IPS-20b (cell line): Measurements from ENCODE around the gene LMAN2.

Experiments
- H3K27ac ChIP-seq: one replicate; pipeline ENCODE4 v1.5.1; 2013; ENCODE audit warnings: low read length
- H3K27me3 ChIP-seq: 2 replicates; pipeline ENCODE4 v1.6.1; 2013; ENCODE audit warnings: mild to moderate bottlenecking, low read length, inconsistent platforms; ENCODE audit not compliant: insufficient read depth
- H3K36me3 ChIP-seq: 2 replicates; pipeline ENCODE4 v1.6.1; 2013; ENCODE audit warnings: low read depth, mild to moderate bottlenecking, inconsistent platforms, low read length, moderate library complexity; ENCODE audit not compliant: insufficient read depth
- H3K4me1 ChIP-seq: 2 replicates; pipeline ENCODE4 v1.6.1; 2013; ENCODE audit warnings: mild to moderate bottlenecking, control low read depth, inconsistent platforms, low read length, moderate library complexity; ENCODE audit not compliant: insufficient read depth
- H3K4me3 ChIP-seq: 2 replicates; pipeline ENCODE4 v1.5.1; 2013; ENCODE audit warnings: mild to moderate bottlenecking, low read length, inconsistent platforms
- H3K9ac ChIP-seq: 2 replicates; pipeline ENCODE4 v1.6.1; 2013; ENCODE audit warnings: low read depth, mild to moderate bottlenecking, inconsistent platforms, low read length, moderate library complexity
- H3K9me3 ChIP-seq: 2 replicates; pipeline ENCODE4 v1.6.1; 2013; ENCODE audit warnings: mild to moderate bottlenecking, low read depth, low read length, inconsistent platforms; ENCODE audit not compliant: insufficient read depth

The LMAN2 gene

DNA sequence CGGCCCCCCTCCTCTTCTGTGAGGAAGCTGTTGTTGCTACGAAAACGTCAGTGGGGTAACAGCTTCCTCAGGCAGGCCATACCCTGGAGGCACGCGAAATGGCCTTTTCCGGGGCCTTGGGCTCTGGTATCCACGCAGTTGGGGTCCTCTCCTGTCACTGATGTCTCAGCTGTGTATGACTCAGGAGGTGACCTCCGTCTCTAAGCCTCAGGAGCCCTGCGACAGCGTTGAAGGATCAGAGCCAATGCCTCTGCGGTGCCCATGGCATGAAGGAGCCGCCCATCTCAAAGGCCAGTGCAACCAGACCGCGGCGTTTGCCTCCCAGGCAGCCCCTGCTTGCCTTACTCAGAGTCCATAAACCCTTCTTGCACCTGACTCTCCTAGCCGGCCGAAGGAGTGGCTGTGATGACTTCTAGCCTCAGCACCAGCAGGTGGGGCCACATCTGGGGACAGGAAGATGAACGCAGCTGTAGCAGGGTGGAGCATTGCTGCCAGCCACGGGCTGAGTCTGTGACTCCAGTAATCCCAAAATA is 38.8 kb downstream of the LMAN2 start:
- H3K4me1 ChIP-seq: peaks cover 9% of the 10 kb centered on the region; the same call in 1 of the 2 replicates

GRCh38 chr5:177311723-177312648 is 39.5 kb downstream of the LMAN2 start, which contains the start of gene MXD3:
MXD3 (minus strand) TSS chr5:177311898; CDS start chr5:177311830, 68 bp downstream.
- H3K4me1 ChIP-seq: peaks cover 9% of the 10 kb centered on the region; the same call in 1 of the 2 replicates

More for the DNA sequence above, 38.8 kb downstream of the LMAN2 start:
- Histone ChIP-seq H3K36me3 (no peaks in the 10 kb centered on the region), H3K4me3 (peak overlapping the region; percentile 76), H3K9me3 (no peaks in the 10 kb centered on the region), H3K27me3 (no peaks in the 10 kb centered on the region; the same call in 1 of the 2 replicates), H3K9ac (peak overlapping the region; percentile 76; the same call in 1 of the 2 replicates), H3K27ac (no peak overlapping the region)

DNA sequence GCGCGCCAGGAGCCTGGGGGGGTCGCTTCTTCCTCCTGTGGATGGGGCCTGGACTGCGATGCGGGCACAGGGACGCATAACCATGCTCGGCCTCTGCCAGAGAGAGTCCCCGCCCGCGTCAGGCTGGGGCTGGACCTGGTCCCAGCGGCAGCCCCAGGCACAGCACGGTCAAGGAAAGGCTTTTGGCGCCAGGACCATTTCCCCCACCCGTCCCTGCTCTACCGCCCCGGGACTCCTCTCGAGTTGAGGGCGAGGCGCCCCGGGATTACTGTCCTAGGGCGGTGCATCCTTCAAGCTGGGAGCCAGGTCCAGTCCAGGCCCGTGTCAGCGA is 40.1 kb downstream of the LMAN2 start:
- no peaks in the 10 kb centered on the region; the same call in 1 of the 2 replicates for H3K27me3 ChIP-seq
- peaks cover 10% of the 10 kb centered on the region for H3K36me3 ChIP-seq
- no peak overlapping the region for H3K27ac ChIP-seq
- H3K4me1 ChIP-seq: peaks cover 9% of the 10 kb centered on the region; the same call in 1 of the 2 replicates
- H3K4me3 ChIP-seq: peak overlapping the region; percentile 76
- peak overlapping the region; percentile 82 for H3K9ac ChIP-seq
- H3K9me3 ChIP-seq: no peaks in the 10 kb centered on the region

More at GRCh38 chr5:177311723-177312648, 39.5 kb downstream of the LMAN2 start, which contains the start of gene MXD3:
- Histone ChIP-seq H3K36me3 (peaks cover 3% of the 10 kb centered on the region), H3K9ac (peak within 1 kb of the TSS; percentile 82), H3K27me3 (no peaks in the 10 kb centered on the region; the same call in 1 of the 2 replicates), H3K4me3 (peak within 1 kb of the TSS; percentile 76), H3K9me3 (no peaks in the 10 kb centered on the region), H3K27ac (peak within 1 kb of the TSS; percentile 30)

DNA sequence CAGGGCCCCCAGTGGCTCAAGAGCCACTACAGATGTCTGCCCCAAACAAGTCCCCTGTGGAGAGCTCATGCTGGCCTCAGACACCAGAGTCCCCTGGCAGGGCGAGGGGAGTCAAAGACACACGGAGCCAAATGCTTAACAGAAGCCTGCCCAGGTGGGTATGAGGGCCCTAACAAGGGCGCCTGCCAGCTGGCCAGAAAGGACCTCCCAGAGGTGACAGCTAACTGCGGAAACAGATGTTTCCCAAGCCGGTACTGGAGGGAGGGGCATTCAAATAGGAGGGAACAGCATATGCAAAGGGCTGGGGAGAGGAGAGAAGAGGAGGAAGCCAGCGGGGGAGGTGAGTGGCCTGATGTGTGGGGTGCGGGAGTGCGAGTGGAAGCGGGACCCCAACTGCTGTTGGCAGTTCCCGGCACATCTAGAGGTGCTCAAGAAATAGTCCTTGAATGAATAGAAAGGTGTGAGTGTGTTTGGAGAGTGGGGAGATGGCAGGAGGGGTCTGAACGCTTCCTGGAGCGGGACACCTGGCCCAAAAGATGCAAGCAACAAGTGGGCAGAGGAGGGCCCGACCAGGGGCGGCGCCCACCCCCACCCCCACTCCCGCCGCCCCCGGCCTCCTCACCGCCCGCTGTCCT is 40.6 kb downstream of the LMAN2 start:
- peaks cover 14% of the 10 kb centered on the region for H3K36me3 ChIP-seq
- no peak overlapping the region for H3K27ac ChIP-seq
- peak overlapping the region; percentile 76; the same call in 1 of the 2 replicates for H3K4me3 ChIP-seq
- peaks cover 9% of the 10 kb centered on the region; the same call in 1 of the 2 replicates for H3K4me1 ChIP-seq
- no peaks in the 10 kb centered on the region for H3K9me3 ChIP-seq
- H3K9ac ChIP-seq: no peak overlapping the region
- no peaks in the 10 kb centered on the region; the same call in 1 of the 2 replicates for H3K27me3 ChIP-seq

DNA sequence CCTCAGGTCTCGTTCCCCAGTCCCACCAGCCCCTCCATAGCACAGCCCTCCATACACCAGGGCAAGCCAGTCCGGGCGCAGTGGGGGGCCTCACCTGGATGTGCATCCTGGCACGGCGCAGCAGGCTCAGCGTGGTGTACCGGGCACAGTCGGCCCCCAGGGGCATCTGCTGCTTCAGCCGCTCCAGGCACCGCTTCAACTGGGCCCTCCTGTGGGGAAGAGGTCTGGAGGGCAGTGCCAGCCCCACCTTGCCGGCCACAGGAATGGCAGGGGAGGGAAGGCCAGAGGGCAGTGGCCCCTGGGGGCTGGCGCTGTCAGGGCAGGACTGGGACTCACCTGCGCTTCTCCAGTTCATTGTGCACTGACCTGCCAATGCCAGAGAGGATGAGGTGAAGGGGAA is 41.1 kb downstream of the LMAN2 start:
- peaks cover 9% of the 10 kb centered on the region; the same call in 1 of the 2 replicates for H3K4me1 ChIP-seq
- no peaks in the 10 kb centered on the region for H3K9me3 ChIP-seq
- H3K9ac ChIP-seq: no peak overlapping the region
- H3K27ac ChIP-seq: no peak overlapping the region
- no peaks in the 10 kb centered on the region; the same call in 1 of the 2 replicates for H3K27me3 ChIP-seq
- H3K4me3 ChIP-seq: no peak overlapping the region
- peaks cover 20% of the 10 kb centered on the region for H3K36me3 ChIP-seq

DNA sequence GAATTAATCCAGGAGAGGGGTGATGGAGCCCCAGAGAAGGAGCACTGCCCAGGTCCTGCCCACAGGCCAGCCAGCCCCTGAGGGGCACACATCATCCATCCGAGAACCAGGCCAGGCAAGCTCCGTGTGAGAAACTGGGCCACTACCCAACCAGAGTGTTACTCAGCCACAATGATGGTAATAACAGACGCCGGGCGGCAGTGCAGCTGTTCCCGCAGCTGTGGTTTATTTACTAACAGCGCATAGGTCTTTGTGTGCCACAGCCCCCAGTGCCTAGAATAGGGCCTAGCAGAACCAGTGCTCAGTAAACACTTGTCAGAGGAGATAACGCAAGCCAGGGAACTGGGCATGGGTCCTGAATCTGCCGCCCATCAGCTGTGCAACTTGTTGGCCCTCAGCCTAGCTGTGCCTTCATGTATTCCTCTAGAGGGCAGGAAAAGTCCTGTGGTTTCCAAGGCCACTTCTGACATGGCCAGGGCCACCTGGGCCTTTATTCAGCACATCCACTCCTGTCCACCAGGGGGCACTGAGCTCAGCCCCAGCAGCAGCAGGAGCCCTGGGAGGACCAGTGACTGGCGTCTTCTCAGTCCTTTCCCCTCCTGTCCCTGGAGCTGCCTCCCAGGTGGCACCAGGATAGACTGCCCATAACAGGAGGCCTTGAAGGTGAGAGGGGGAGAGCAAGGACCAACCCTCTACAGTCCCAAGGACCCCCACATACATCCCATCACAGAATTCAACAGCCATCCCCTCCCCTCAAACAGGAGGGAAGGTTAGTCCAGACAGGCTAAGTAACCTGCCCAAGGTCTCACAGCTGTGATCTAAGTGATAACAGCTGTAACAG is 41.9 kb downstream of the LMAN2 start:
- Histone ChIP-seq H3K36me3 (peaks cover 27% of the 10 kb centered on the region), H3K27ac (no peak overlapping the region), H3K9ac (no peak overlapping the region), H3K4me3 (no peak overlapping the region), H3K27me3 (no peaks in the 10 kb centered on the region; the same call in 1 of the 2 replicates), H3K9me3 (no peaks in the 10 kb centered on the region), H3K4me1 (peaks cover 13% of the 10 kb centered on the region)

- Histone ChIP-seq H3K4me3 (no peak overlapping the region), H3K27ac (no peak overlapping the region), H3K27me3 (no peaks in the 10 kb centered on the region; the same call in 1 of the 2 replicates), H3K4me1 (peaks cover 14% of the 10 kb centered on the region), H3K9ac (no peak overlapping the region), H3K36me3 (peaks cover 27% of the 10 kb centered on the region), H3K9me3 (no peaks in the 10 kb centered on the region)
These were observed 42.7 kb downstream of the LMAN2 start for GRCh38 chr5:177308740-177309139.

DNA sequence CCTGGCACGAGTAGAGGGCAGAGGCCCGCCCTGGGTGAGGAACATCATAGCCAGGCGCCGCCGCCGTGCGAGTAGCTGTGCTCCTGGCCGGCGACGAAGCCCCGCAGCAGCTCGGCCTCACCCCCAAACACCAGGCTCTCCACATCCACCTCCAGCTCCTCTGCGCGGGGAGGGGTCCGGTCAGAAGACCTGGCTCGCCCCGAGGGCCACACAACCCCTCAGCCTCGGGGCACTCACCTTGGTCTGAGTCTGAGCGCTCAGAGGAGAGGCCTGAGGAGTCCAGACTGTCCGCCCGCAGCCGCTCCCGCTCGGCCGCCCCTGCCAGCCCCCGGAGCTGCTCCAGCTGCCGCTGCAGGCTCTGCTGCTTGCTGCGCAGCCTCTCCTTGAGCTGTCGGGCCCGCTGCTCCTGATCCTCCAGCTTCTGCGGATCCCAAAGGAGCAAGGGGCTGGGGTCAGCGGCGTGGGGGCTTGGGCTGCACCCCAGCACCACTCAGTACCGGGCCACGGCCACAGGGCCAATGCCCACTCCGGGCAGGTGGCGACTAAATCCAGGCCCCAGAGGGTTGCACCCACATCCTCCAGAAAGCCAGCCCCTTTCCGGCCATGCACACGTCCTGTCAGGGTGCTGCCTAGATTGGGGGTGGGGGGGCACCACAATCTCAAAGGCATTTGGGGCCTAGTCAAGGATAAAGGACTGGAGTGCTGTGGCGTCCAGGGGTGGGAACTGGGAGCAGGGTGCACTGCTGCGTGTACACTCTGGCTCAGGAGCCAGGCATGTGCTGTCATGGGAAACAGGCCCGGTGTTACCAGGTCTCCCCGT is 43.7 kb downstream of the LMAN2 start:
- H3K4me1 ChIP-seq: peaks cover 14% of the 10 kb centered on the region
- no peaks in the 10 kb centered on the region for H3K9me3 ChIP-seq
- peaks cover 27% of the 10 kb centered on the region for H3K36me3 ChIP-seq
- no peak overlapping the region for H3K4me3 ChIP-seq
- H3K27ac ChIP-seq: no peak overlapping the region
- H3K27me3 ChIP-seq: no peaks in the 10 kb centered on the region; the same call in 1 of the 2 replicates
- H3K9ac ChIP-seq: no peak overlapping the region

DNA sequence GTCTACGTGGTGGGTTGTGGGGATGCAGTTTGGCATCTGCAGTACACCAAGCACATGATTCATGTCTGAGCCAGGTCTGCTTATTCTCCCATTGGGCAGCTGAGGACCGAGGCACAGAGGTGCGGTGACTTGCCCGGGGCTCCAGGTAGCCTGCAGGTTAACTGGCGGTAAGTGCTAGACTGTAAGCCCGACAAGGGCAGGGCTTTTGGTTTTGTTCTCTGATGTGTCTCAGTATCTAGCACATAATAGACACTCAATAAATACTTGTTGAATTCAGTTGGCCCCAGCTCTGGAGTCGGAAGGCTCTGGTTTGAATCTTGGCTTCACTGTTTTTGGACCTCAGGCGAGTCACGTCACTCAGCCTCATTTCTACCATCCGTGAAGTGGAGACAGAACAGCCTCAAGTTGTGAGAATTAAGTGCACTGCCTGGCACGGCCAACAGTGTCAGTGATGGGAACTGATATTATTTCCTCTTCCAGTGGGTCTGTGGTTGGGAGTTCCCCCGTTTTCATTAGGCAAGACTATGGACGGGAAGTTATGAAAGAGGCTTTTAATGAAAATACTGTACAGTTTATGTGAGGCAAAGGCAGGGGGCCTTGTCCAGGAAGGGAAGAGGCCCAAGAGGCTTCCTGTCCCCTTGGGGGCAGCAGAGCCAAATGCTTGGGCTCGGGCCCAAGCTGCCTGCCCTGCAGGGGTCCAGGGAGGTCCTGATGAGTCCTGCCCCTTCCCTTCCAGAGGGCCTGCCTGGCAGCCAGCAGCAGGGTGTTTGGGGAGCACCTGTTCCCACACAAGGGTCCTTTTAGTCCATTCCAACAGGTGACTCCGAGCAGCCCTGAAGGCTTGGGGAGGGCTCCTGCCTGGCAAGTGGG is 44.6 kb downstream of the LMAN2 start:
- Histone ChIP-seq H3K27ac (no peak overlapping the region), H3K27me3 (no peaks in the 10 kb centered on the region; the same call in 1 of the 2 replicates), H3K9me3 (no peaks in the 10 kb centered on the region), H3K9ac (no peak overlapping the region), H3K4me3 (no peak overlapping the region), H3K4me1 (peaks cover 14% of the 10 kb centered on the region), H3K36me3 (peaks cover 29% of the 10 kb centered on the region)
